GM19452 (cell line): ENCODE data around the gene LMOD1.
"Not testable (repeated sequence)": the region's sequence is repeated elsewhere in the genome, so short reads cannot be mapped to it uniquely, and the experiment has no call there.

ENCODE experiments used
- ATAC-seq: cut with Tn5 transposase; IDR thresholded peaks from one replicate; pipeline ENCODE4 v1.9.1; 2021; ENCODE audit not compliant: unreplicated experiment

The LMOD1 gene

GRCh38 chr1:201880928-201881571 lies 65.3 kb downstream of the LMOD1 start:
- no peak for ATAC-seq

- no peak for ATAC-seq
These were observed 68.4 kb downstream of the LMOD1 start for GRCh38 chr1:201877877-201878401.

GRCh38 chr1:201876148-201876818 lies 70.1 kb downstream of the LMOD1 start:
- ATAC-seq = no peak

- ATAC-seq = no peak
These were observed 71.7 kb downstream of the LMOD1 start for GRCh38 chr1:201874672-201875071.

- no peak for ATAC-seq
These were observed 76.0 kb downstream of the LMOD1 start for GRCh38 chr1:201870397-201870796.

- ATAC-seq = no peak
These were observed 84.9 kb downstream of the LMOD1 start for GRCh38 chr1:201861448-201861847.

- no peak for ATAC-seq
These were observed 86.9 kb downstream of the LMOD1 start for GRCh38 chr1:201859424-201859823.

GRCh38 chr1:201856722-201857121 lies 89.6 kb downstream of the LMOD1 start:
- ATAC-seq = not testable (repeated sequence)

GRCh38 chr1:201851949-201852348 lies 94.4 kb downstream of the LMOD1 start:
- no peak for ATAC-seq

GRCh38 chr1:201850053-201850397 lies 96.3 kb downstream of the LMOD1 start:
- ATAC-seq = no peak

GRCh38 chr1:201849372-201850052 lies 96.8 kb downstream of the LMOD1 start:
- no peak for ATAC-seq

GRCh38 chr1:201848230-201848629 lies 98.1 kb downstream of the LMOD1 start:
- no peak for ATAC-seq

- ATAC-seq = no peak
These were observed 99.2 kb downstream of the LMOD1 start for GRCh38 chr1:201847150-201847549.
